ENCODE measurements around the gene MDM4.
A peak's percentile ranks its signal among the peaks of the same experiment; 100 is the strongest.
"Not testable (repeated sequence)": the region's sequence is repeated elsewhere in the genome, so short reads cannot be mapped to it uniquely, and the experiment has no call there.

The MDM4 gene

GRCh38 chr1:204520834-204521709 lies 4.9 kb downstream of the MDM4 start:
- peak; percentile 71 for DNase-seq

DNA sequence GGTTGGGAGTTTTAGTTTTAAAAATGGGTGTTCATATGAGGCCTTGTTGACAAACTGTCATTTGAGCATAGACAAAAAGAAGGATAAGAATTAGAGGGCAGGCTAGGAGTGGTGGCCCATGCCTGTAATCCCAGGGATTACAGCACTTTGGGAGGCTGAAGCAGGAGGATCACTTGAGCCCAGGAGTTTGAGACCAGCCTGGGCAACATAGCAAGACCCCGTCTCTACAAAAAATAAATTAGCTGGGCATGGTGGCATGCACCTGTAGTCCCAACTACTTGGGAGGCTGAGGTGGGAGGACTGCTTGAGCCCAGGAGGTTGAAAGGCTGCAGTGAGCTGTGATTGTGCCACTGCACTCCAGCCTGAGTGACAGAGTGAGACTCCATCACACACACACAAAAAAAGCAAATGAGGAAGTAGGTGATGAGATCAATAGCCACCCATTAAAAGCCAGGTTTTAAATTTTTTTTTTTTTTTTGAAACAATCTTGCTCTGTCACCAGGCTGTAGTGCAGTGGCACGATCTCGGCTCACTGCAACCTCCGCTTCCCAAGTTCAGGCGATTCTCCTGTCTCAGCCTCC lies 5.8 kb downstream of the MDM4 start:
- not testable (repeated sequence) for DNase-seq

- no peak for DNase-seq
These were observed 7.5 kb downstream of the MDM4 start for GRCh38 chr1:204523605-204524215.

DNA sequence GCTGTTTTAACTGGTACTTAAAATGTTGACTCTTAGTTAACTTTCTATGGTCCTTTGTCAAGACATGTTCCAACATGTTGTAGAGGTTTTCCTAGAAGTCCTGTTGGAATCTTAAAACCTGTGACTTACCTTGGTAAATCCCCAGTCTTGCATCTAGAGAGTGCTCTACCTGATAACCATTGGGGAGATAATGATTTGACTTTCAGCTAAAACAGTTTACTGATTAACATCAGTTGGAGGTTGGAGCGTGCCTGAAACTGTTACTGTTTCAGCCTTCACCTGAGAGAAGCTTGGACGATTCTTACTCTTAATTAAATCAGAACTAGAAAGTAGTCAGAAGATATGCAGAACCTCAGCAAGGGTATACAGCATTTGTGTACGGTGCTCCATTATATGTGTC lies 8.8 kb downstream of the MDM4 start:
- no peak for DNase-seq

- DNase-seq: no peak
These were observed 12.0 kb downstream of the MDM4 start for GRCh38 chr1:204528241-204528640.

GRCh38 chr1:204528677-204529076 lies 12.5 kb downstream of the MDM4 start:
- no peak for DNase-seq

DNA sequence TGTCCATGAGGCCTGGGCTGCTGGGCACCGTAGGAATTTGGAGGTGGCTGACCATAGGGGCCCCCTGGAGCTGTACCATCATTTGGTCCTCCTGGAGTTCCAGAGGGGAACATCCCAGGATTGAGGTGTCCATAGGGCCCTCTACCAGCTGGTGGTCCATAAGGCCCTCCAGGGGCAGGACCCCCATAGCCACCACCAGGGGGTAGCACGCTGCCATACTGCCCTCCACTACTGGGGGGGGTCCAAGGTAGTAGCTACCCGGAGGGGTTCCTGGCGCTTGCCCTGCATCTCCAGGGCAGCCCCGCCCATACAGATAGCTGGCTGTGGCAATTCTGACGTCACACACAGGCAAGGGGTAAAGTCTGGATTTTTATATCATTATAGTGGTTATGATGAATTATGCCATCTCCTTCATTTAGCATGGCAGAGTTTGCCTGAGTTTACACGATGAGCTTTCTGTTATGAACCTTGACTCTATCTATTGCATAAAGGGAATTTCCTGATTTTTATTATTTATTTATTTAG lies 13.2 kb downstream of the MDM4 start:
- no peak for DNase-seq

GRCh38 chr1:204530932-204531331 lies 14.7 kb downstream of the MDM4 start:
- no peak for DNase-seq

DNA sequence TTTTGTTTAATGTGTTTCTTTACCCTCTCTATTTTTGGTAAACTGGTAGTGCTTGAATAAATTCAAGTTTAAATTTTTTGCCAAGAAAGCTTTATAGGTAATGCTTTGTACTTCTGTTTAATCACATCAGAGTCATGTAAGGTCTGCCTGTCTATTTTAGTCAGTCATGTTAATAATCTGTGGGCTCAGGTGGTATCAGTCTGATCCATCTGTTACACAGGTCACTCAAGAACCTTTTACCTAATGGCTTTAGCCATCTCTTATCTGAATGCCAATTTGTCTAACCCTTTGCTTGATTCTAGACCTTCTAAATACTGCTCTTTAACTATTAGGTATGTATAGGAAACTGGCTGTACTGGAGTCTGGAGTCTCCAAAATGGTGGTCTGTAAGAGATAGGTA lies 16.6 kb downstream of the MDM4 start:
- DNase-seq: no peak

- no peak for DNase-seq
These were observed 25.4 kb downstream of the MDM4 start for GRCh38 chr1:204541626-204542025.

DNA sequence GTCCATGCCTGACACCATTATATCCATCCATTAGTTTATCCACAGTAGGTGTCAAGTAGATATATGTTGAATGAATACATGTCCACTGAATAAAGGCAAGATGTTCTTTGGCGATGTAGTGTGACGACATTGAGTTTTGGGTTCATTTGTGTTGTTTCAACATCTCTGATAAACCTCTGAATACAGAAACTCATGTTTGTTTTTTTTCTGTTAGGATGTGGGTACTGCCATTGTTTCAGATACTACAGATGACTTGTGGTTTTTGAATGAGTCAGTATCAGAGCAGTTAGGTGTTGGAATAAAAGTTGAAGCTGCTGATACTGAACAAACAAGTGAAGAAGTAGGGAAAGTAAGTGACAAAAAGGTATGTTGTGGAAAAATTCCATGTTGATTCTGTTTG lies 28.1 kb downstream of the MDM4 start:
- DNase-seq: no peak

DNA sequence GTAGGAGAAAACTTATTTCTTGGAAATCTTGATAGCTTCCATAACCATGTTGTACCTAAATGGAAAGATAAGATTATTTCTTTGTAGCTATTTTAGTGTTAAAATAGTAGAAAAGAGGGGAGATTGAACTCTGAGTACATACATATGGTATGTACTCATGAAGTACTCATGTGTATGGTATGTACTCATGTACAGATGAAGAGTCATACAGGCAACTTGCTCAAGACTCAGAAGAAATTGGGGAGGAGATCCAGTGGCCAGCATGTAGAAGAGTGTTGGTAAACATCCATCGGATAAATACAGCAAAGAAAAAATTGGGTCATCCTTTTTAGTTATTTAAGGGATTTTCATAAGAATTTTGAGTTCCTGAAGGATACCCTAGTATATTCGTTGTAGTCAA lies 29.0 kb downstream of the MDM4 start:
- DNase-seq: no peak

GRCh38 chr1:204545881-204546280 lies 29.7 kb downstream of the MDM4 start:
- no peak for DNase-seq

DNA sequence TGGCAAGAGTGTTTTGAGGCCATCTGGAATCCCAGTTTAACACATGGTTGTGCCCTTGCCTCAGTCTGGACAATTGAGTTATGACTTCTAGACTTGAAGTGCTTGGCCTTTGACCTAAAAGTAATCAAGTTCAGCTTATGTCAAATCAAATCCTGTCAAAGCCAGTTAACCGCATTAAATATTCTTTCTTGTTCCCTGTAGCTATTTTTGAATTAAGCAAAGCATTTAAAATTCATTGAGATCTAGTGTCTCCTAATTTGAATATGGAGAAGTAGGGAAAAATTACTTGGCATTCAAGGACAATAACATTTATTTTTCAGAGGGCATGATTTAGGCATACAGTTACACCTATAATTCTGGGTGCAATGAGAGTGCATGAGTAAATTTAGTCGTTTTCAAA lies 32.1 kb downstream of the MDM4 start:
- no peak for DNase-seq

- DNase-seq: no peak
These were observed 33.1 kb downstream of the MDM4 start for GRCh38 chr1:204549313-204549712.

GRCh38 chr1:204550926-204551325 lies 34.7 kb downstream of the MDM4 start:
- no peak for DNase-seq

DNA sequence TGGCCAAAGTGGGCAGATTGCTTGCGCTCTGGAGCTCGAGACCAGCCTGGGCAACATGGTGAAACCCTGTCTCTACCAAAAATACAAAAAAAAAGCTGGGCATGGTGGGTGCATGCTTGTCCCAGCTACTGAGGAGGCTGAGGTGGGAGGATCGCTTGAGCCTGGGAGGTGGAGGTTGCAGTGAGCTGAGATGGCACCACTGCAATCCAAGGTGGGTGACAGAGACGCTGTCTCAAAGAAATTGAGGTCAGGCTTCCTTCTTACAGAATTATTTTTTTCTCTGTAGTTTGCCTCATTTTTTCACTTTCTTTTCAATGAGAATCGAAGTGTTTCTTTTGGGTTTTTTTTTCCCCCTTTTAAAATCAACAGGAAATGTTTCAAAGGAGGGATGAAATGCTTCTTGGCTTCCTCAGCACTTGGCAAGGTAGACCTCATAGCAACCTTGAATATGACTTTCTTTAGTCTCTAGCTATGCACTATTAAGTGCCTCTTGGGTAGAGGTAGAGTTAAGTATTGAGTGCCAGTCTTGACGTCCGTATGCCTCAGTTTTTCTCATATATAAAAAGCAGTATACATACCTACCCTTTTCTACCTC lies 40.3 kb downstream of the MDM4 start:
- no peak for DNase-seq

DNA sequence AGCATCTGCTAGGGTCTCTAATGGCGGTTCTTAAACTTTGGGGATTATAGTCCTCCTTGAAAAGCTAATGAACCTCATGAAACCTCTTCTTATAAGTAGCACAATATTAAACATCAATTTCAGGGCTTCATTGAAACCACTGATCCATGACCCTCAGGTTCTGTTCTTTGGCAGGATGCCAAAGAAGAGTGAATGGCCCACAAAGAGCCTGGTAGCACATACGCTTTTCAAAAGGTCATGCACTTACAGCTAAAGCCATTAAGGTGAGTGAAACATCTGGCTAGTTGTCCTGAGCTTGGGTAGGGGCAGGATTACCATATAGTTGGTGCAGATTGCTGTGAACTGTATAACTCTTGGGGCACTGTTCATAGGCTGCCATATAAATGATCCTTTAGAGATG lies 42.3 kb downstream of the MDM4 start:
- DNase-seq: peak; percentile 75

GRCh38 chr1:204560002-204560401 lies 43.8 kb downstream of the MDM4 start:
- DNase-seq: peak; percentile 52

DNA sequence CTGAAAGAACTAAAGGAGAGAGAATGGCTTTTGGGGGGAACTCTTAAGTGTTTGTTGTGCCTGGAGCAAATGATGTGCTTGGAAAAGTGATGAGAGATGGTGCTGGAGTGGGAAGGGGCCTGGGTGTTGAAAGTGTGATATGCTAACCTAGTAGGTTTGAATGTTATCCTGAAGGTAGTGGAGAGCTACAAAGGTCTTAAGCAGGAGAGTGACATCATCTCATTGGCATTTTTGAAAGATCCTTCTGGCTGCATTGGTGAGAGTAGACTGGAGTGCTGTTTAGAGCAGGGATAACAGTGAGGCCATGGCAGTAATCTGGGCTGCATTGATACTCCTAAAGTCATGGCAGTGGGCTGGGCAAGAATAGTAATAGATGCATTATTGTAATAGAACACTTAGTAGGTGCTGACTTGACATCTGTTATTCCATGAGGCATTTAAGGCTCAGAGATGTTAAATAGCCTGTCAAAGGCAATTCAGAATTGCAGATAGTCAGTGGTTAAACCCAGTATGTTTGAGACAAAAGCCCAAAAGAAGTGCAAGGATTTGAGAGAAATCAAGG lies 44.5 kb downstream of the MDM4 start:
- DNase-seq: no peak

DNA sequence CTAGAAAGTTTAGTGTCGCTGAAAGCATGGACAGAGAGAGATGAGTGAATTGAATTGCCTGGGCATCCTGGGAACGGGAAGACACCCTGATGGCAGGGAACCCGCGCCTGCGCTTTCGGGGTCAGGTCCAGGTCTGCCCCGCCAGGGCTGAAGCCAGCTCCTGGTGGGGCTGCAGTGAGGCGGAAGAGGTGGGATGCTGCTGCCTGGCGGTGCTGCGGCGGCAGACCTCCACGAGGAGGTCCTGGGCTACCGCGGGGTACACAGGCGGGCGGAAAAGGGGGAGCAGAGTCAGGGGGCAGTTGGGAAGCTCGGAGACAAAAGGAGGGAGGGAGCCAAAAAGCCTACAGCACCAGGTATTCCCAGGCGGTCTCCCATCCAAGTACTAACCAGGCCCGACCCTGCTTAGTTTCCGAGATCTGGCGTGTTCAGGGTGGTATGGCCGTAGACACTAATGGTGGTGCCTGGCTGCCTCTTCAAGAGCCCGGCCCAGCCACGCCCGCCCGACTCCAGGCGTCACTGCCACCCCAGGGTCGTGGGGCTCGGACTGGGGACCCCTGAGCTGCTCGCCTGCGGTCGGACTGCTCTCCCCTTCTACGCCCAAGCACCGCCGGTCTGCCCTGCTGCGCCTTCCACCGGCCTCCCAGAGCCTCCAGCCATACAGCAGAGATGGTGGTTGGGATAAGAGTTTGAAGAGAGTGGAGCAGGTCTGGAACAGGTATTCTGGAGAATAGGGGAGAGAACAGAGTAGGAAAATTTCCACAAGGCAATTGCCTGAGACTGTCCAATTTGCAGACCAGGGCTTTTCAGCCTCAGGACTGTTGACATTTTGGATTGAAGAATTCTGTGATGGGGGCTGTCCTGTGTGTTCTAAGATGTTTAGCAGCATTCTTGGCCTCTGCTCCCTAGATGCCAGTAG lies 46.1 kb downstream of the MDM4 start:
- no peak for DNase-seq

DNA sequence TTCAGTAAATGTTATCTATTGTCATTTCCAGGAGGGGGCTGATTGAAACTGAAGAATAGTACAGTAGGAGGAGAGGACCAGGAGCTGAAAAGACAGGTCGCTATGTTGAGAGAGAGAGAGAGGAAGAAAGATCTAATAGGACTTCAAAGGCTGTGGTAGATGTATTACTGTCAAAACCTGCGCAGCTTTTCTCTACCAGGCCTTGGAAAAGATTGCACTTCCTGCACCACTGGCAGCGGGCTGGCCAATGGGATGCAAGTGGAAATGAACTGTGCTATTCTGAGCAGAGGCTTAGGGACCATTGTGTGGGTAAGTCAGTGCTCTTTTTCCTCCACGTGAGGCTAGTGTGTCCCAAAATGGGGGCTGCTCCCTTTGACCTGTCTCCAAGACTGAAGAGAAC lies 47.1 kb downstream of the MDM4 start:
- no peak for DNase-seq

Data from NCI-H510A treated with DMSO at 0.1 percent for 48 hours (cell line).